ENCODE measurements around the gene NIF3L1.
"Not testable (repeated sequence)": the region's sequence is repeated elsewhere in the genome, so short reads cannot be mapped to it uniquely, and the experiment has no call there.

The NIF3L1 gene

GRCh38 chr2:200878289-200878880, 10.8 kb upstream of the NIF3L1 start:
- Histone ChIP-seq H3K27ac (no peak overlapping the region), H3K27me3 (replicated peaks) (no peaks in the 10 kb centered on the region), H3K36me3 (replicated peaks) (peaks cover 41% of the 10 kb centered on the region), H3K4me3 (ENCODE audit: low read depth, low read length) (no peak overlapping the region)
- in situ Hi-C loops (cut with HindIII; ENCODE audit: low pct_ligation_motif_present, low sequenced_read_pairs), result no loop called here
- no peak for DNase-seq
- TF ChIP-seq CTCF (IDR thresholded peaks at IDR 0.05; ENCODE audit: low read depth, low read length, missing control alignments), result no peak

- H3K27me3 ChIP-seq (replicated peaks), result not testable (repeated sequence)
- H3K36me3 ChIP-seq (replicated peaks), result peaks cover 40% of the 10 kb centered on the region
Measured at GRCh38 chr2:200881715-200882249, 7.4 kb upstream of the NIF3L1 start.

GRCh38 chr2:200899482-200899881, 10.3 kb downstream of the NIF3L1 start:
- no peak overlapping the region for H3K4me3 ChIP-seq (ENCODE audit: low read depth, low read length)
- H3K27me3 ChIP-seq (replicated peaks), result no peaks in the 10 kb centered on the region
- no peak overlapping the region for H3K27ac ChIP-seq
- DNase-seq, result no peak
- TF ChIP-seq CTCF (IDR thresholded peaks at IDR 0.05; ENCODE audit: low read depth, low read length, missing control alignments), result no peak
- in situ Hi-C loops (cut with HindIII; ENCODE audit: low pct_ligation_motif_present, low sequenced_read_pairs), result no loop called here
- peaks cover 20% of the 10 kb centered on the region for H3K36me3 ChIP-seq (replicated peaks)

More at GRCh38 chr2:200881715-200882249, 7.4 kb upstream of the NIF3L1 start:
- DNase-seq; H3K27ac ChIP-seq; H3K4me3 ChIP-seq (ENCODE audit: low read depth, low read length); in situ Hi-C loops (cut with HindIII; ENCODE audit: low pct_ligation_motif_present, low sequenced_read_pairs): not testable (repeated sequence)

GRCh38 chr2:200901459-200902072, 12.4 kb downstream of the NIF3L1 start:
- no peak overlapping the region for H3K27ac ChIP-seq
- in situ Hi-C loops (cut with HindIII; ENCODE audit: low pct_ligation_motif_present, low sequenced_read_pairs), result loop anchor here (25.0 kb wide), 1 partner anchor 286 kb away; the partner anchor contains the start of gene CASP10
- TF ChIP-seq CTCF (IDR thresholded peaks at IDR 0.05; ENCODE audit: low read depth, low read length, missing control alignments), result peak; percentile 84
- no peaks in the 10 kb centered on the region for H3K27me3 ChIP-seq (replicated peaks)
- peaks cover 25% of the 10 kb centered on the region for H3K36me3 ChIP-seq (replicated peaks)
- no peak overlapping the region for H3K4me3 ChIP-seq (ENCODE audit: low read depth, low read length)
- DNase-seq, result peak; percentile 94

- Histone ChIP-seq H3K27me3 (replicated peaks) (no peaks in the 10 kb centered on the region), H3K4me3 (ENCODE audit: low read depth, low read length) (no peak overlapping the region), H3K36me3 (replicated peaks) (peaks cover 11% of the 10 kb centered on the region), H3K27ac (no peak overlapping the region)
- DNase-seq, result peak; percentile 69
- TF ChIP-seq CTCF (IDR thresholded peaks at IDR 0.05; ENCODE audit: low read depth, low read length, missing control alignments), result peak; percentile 88
- in situ Hi-C loops (cut with HindIII; ENCODE audit: low pct_ligation_motif_present, low sequenced_read_pairs), result loop anchor here (25.0 kb wide), 1 partner anchor 282 kb away; the partner anchor contains the start of gene CASP10
Measured at GRCh38 chr2:200905618-200906296, 16.6 kb downstream of the NIF3L1 start.

GRCh38 chr2:200909958-200910357, 20.8 kb downstream of the NIF3L1 start:
- peaks cover 31% of the 10 kb centered on the region for H3K36me3 ChIP-seq (replicated peaks)
- no peak for TF ChIP-seq CTCF (IDR thresholded peaks at IDR 0.05; ENCODE audit: low read depth, low read length, missing control alignments)
- H3K4me3 ChIP-seq (ENCODE audit: low read depth, low read length), result no peak overlapping the region
- no peaks in the 10 kb centered on the region for H3K27me3 ChIP-seq (replicated peaks)
- in situ Hi-C loops (cut with HindIII; ENCODE audit: low pct_ligation_motif_present, low sequenced_read_pairs), result loop anchor here (25.0 kb wide), 1 partner anchor 277 kb away; the partner anchor contains the start of gene CASP10
- H3K27ac ChIP-seq, result no peak overlapping the region
- DNase-seq, result no peak

Data from brain microvascular endothelial cell (primary cell).